T-helper 17 cell (primary cell): ENCODE measurements around the gene UBL7. TPM values are rescaled to one million over a fixed set of nuclear protein-coding genes. Genes with fewer than 3 reads are reported as not detected.
A peak's percentile ranks its signal among the peaks of the same experiment; 100 is the strongest.
"Not testable (repeated sequence)": the region's sequence is repeated elsewhere in the genome, so short reads cannot be mapped to it uniquely, and the experiment has no call there.

Experiments
- ATAC-seq: fragments of 150-1000 bp; cut with Tn5 transposase; 2 replicates; pipeline ENCODE4 v1.10.0; 2021; ENCODE audit warnings: mild to moderate bottlenecking, moderate library complexity
- DNase-seq, 3 donors: peaks; one replicate each; pipeline versions ENCODE4 v3.0.0 to v3.0.0-alpha.2; 2020 to 2021
- H3K9me3 ChIP-seq: one replicate; pipeline ENCODE4 v1.7.0; 2013; ENCODE audit warnings: low read length, mild to moderate bottlenecking; ENCODE audit not compliant: control insufficient read depth, poor library complexity, severe bottlenecking
- H3K27ac Mint-ChIP-seq: one replicate; pipeline ENCODE4 v1.8.0; 2022; ENCODE audit warnings: mild to moderate bottlenecking, moderate library complexity, mixed read lengths
- H3K27me3 Mint-ChIP-seq: one replicate; pipeline ENCODE4 v1.8.0; 2022; ENCODE audit warnings: mixed read lengths
- H3K36me3 Mint-ChIP-seq: one replicate; pipeline ENCODE4 v1.8.0; 2022; ENCODE audit warnings: low read depth, mixed read lengths
- H3K4me1 Mint-ChIP-seq: one replicate; pipeline ENCODE4 v1.8.0; 2022; ENCODE audit warnings: mild to moderate bottlenecking, mixed read lengths
- H3K4me3 Mint-ChIP-seq: one replicate; pipeline ENCODE4 v1.8.0; 2022; ENCODE audit warnings: mild to moderate bottlenecking, moderate library complexity, mixed read lengths
- total RNA-seq, 4 donors: library from RNA in 2 of 4; stranded (reverse) in 2 of 4; gene quantifications; one replicate each; pipeline ENCODE4 v1.2.3 and lab custom pipeline; 2022 to 2026

UBL7 gene
- total RNA-seq, 2 donors from 2014 or later = 28.0 to 28.2 TPM

DNA sequence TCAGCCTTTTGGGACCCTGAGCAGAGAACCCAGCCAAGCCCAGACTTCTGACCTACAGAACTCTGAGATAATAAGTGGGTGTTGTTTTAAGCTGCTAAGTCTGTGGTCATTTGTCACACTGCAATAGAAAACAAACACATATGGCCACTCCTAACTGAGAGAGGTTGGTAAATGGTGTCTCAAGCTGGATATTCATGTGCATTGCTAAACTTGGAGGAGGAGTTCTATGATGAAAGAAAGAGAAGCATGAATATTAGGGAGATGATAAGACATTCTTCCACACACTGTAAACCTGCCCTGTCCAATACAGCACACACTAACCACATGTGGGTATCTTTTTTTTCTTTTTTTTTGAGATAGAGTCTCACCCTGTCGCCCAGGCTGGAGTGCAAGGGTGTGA, 27.8 kb upstream of the UBL7 start:
- Mint-ChIP-seq H3K36me3 (no peaks in the 10 kb centered on the region), H3K27ac (no peak overlapping the region), H3K4me1 (peaks cover 14% of the 10 kb centered on the region), H3K4me3 (no peak overlapping the region), H3K27me3 (no peaks in the 10 kb centered on the region)
- no peak for ATAC-seq
- H3K9me3 ChIP-seq = no peaks in the 10 kb centered on the region
- no peak for DNase-seq

DNA sequence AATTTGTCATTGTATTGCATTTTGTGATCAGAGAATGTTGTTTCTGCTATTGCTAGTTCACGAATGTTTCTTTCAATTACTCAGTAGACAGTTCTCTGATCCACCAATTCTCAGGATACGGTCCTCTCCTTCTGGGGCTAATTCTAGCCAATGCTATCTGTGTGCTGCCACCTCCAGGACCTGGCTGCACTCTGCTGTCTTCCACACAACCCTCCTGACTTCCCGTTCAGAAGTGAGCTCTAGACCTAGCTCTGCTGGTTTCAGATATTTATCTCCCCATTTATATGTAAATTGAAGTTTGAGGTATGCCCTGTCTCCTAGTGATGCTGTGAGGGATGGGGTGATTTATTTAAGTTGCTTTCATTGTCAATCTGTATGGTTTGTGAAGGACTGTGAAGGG, 21.7 kb upstream of the UBL7 start:
- Mint-ChIP-seq H3K27me3 (no peaks in the 10 kb centered on the region), H3K36me3 (peaks cover 5% of the 10 kb centered on the region), H3K4me3 (no peak overlapping the region), H3K4me1 (peaks cover 3% of the 10 kb centered on the region), H3K27ac (no peak overlapping the region)
- H3K9me3 ChIP-seq = no peaks in the 10 kb centered on the region
- DNase-seq (no peak), ATAC-seq (no peak)

DNA sequence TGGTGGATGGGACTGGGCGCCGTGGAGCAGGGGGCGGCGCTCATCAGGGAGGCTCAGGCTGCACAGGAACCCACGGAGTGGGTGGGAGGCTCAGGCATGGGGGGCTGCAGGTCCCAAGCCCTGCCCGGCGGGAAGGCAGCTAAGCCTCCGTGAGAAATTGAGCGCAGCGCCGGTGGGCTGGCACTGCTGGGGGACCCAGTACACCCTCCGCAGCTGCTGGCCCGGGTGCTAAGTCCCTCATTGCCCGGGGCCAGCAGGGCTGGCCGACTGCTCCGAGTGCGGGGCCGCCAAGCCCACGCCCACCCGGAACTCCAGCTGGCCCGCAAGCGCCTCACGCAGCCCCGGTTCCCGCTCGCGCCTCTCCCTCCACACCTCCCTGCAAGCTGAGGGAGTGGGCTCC, 19.4 kb upstream of the UBL7 start:
- not testable (repeated sequence) for H3K4me3 Mint-ChIP-seq, H3K4me1 Mint-ChIP-seq, ATAC-seq

DNA sequence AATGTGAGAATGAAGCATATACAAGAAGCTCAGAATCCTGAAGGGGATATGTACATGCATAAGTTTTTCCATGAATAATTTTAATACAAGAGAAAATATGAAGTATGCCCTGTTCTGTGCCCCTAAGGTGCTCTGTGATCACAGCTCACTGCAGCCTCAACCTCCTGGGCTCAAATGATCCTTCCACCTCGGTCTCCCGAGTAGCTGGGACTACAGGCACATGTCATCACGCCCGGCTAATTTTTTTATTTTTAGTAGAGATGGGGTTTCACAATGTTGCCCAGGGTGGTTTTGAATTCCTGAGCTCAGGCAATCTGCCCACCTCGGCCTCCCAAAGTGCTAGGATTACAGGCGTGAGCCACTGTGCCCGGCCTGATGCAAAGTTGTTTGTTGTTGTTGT, 10.7 kb upstream of the UBL7 start:
- H3K27ac Mint-ChIP-seq, DNase-seq, H3K4me1 Mint-ChIP-seq, H3K4me3 Mint-ChIP-seq, ATAC-seq, H3K36me3 Mint-ChIP-seq, H3K9me3 ChIP-seq, H3K27me3 Mint-ChIP-seq: not testable (repeated sequence)

More for the DNA sequence above, 19.4 kb upstream of the UBL7 start:
- H3K27ac Mint-ChIP-seq, DNase-seq, H3K36me3 Mint-ChIP-seq, H3K27me3 Mint-ChIP-seq, H3K9me3 ChIP-seq: not testable (repeated sequence)

DNA sequence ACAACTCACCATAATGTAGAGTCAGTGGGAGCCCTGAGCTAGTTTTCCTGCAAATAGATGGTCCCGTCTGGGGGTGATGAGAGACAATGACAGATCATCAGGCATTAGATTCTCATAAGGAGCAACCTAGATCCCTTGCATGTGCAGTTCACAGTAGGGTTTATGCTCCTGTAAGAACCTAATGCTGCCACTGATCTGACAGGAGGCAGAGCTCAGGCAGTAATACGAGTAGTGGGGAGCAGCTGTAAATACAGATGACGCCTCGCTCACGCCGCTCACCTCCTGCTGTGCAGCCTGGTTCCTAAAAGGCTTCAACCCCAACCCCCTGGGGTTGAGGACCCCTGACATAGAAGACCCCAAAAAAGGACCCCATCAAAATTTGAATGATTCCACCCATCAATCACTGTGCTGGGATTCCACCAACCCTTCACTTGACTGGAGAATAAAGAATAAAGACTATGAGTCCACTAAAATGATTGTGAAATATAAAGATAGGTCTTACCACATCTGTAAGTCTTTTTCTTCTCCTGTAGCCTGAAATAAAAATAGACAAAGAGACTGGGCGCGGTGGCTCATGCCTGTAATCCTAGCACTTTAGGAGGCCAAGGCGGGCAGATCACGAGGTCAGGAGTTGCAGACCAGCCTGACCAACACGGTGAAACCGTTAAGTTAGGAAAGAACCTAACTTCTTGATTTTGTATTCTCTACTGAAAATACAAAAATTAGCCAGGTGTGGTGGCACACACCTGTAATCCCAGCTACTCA, 9.9 kb upstream of the UBL7 start:
- ATAC-seq (no peak), DNase-seq (no peak)
- H3K27me3 Mint-ChIP-seq = no peaks in the 10 kb centered on the region
- H3K9me3 ChIP-seq = no peaks in the 10 kb centered on the region
- H3K4me1 Mint-ChIP-seq = peaks cover 4% of the 10 kb centered on the region
- no peak overlapping the region for H3K4me3 Mint-ChIP-seq
- H3K36me3 Mint-ChIP-seq = peaks cover 5% of the 10 kb centered on the region
- H3K27ac Mint-ChIP-seq = no peak overlapping the region

DNA sequence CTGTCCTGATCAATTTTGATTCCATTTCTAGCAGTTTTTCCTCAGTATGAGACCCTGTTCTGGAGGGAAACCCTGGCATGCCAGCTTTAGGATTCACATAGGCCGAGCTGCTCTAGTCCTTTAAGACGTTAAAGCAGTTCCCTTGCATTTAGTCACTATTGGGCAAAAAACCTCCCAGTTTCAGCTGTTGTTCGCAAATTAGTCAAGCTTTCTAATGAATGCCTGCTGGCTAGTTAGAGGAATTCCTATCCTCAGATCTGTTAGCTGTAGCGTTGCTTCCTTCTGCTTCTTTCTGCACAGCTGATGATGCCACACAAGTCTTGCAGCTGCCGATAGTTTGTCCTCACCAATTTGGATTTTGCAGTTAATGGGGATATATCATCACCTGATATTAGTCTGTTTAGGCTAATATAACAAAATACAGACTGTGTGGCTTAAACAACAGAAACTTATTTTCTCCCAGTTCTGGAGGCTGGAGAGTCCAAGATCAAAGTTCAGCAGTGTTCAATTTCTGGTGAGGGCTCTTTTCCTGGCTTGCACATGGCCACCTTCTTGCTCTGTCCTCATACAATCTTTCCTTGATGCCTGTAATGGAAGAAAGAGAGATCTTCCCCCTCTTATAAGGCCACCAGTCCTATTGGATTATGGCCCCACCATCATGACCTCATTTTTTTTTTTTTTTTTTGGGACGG, 7.5 kb upstream of the UBL7 start:
- no peaks in the 10 kb centered on the region for H3K27me3 Mint-ChIP-seq
- DNase-seq = no peak
- H3K4me1 Mint-ChIP-seq = peaks cover 4% of the 10 kb centered on the region
- H3K4me3 Mint-ChIP-seq = no peak overlapping the region
- H3K9me3 ChIP-seq = no peaks in the 10 kb centered on the region
- H3K27ac Mint-ChIP-seq = no peak overlapping the region
- H3K36me3 Mint-ChIP-seq = peaks cover 2% of the 10 kb centered on the region
- no peak for ATAC-seq

DNA sequence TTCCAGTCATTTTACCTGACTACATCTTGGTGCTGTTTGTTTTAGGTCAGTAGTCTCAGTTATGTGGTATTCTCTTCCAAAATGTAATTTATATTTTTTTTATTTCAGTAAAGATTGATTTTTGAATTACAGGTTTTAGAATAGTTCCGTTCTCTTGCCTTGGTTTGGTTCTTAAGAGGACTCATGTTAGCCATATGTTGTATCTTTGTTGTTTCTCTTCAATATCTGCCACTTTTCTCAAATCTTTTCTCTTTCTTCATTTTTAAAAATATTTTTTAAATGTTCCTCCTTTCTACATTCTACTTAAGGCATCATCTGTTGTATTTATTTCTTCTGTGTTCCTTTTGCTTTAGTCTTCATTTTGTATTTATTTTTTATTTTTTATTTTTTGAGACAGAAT, 5.6 kb upstream of the UBL7 start:
- ATAC-seq = no peak

DNA sequence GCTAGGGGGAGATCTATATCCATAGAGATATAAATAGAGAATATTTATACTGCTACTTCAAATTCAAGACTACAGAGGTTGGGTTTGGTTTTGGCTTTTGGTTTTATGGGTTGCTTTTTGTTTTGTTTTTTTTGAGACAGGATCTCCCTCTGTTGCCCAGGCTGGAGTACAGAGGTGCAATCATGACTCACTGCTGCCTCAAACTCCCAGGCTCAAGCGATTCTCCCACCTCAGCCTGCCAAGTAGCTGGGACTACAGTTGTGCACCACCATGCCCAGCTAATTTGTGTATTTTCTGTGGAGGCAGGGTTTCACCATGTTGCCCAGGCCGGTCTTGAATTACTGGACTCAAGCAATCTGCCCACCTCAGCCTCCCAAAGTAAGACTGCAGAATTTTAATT, 3.9 kb upstream of the UBL7 start:
- Mint-ChIP-seq H3K4me3 (no peak overlapping the region), H3K4me1 (peaks cover 29% of the 10 kb centered on the region), H3K27me3 (no peaks in the 10 kb centered on the region), H3K27ac (no peak overlapping the region), H3K36me3 (no peaks in the 10 kb centered on the region)
- no peaks in the 10 kb centered on the region for H3K9me3 ChIP-seq
- no peak for DNase-seq
- no peak for ATAC-seq

More for the DNA sequence above, 5.6 kb upstream of the UBL7 start:
- DNase-seq = no peak
- Mint-ChIP-seq H3K4me1 (peaks cover 20% of the 10 kb centered on the region), H3K27ac (no peak overlapping the region), H3K36me3 (peaks cover 2% of the 10 kb centered on the region), H3K4me3 (no peak overlapping the region), H3K27me3 (no peaks in the 10 kb centered on the region)
- no peaks in the 10 kb centered on the region for H3K9me3 ChIP-seq

DNA sequence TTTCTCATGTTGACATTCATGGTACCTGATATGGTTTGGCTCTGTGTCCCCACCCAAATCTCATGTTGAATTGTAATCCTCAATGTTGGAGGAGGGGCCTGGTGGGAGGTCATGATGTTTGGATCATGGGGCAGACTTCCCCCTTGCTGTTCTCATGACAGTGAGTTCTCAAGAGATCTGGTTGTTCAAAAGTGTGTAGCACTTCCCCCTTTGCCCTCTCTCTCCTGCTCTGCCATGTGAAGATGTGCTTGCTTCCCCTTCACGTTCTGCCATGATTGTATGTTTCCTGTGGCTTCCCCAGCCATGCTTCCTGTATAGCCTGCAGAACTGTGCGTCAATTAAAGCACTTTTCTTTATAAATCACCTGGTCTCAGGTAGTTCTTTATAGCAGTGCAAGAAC, 3.3 kb upstream of the UBL7 start:
- no peaks in the 10 kb centered on the region for H3K36me3 Mint-ChIP-seq
- no peaks in the 10 kb centered on the region for H3K27me3 Mint-ChIP-seq
- no peaks in the 10 kb centered on the region for H3K9me3 ChIP-seq
- H3K4me3 Mint-ChIP-seq = no peak overlapping the region
- peak overlapping the region; percentile 9 for H3K27ac Mint-ChIP-seq
- no peak for DNase-seq
- H3K4me1 Mint-ChIP-seq = peaks cover 29% of the 10 kb centered on the region
- no peak for ATAC-seq

DNA sequence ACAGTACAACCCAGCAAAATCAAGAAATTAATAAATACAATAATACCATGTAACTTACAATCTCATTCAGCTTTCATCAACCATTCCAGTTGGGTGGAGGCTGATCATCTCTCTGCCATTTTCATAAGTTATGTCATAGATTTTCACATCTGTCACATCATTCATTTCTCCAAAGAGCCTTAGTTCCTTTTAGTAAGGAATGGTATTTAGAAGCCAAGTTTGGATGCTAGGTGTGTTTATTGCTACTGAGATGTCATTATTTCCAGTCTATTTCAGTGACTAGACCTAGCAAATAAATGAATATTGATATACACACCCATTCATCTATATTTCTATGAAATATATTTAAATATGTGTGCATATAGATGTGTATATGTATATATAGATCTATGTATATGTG, 2.7 kb upstream of the UBL7 start:
- ATAC-seq (no peak), DNase-seq (no peak)
- Mint-ChIP-seq H3K36me3 (peaks cover 4% of the 10 kb centered on the region), H3K27me3 (no peaks in the 10 kb centered on the region), H3K4me3 (no peak overlapping the region), H3K27ac (no peak overlapping the region), H3K4me1 (peaks cover 33% of the 10 kb centered on the region)
- no peaks in the 10 kb centered on the region for H3K9me3 ChIP-seq

DNA sequence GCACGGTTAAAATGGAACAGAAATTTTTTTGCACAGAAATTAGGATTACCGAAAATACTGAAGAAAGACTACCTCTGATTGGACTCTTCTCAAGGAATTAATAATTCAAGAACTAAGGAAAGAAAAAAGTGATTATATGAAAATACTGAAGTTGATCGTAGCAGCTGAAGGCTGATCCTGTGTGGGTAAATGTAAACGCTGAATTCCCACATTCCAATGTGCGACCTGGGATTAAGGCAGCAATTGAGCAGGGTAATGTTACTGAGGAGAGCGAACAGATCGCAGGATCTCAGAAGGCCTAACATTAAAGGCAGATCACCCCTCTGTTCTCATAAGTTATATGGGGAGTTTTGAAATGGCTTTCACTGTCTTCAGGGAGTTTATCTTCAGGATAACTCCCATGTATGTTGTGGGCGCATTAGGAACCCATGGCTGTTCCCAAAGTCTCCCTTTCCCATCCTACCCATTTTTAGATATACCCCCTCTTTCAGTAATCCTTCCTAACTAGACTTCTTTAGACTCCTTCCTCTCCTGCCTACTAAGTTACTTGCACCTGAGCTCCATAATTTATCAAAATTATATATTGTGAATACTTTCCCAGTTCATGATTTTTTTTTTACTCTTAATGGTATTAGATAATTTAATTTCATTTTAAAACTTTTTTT, 1.0 kb upstream of the UBL7 start:
- H3K4me3 Mint-ChIP-seq = peak overlapping the region; percentile 94
- no peaks in the 10 kb centered on the region for H3K9me3 ChIP-seq
- peaks cover 4% of the 10 kb centered on the region for H3K36me3 Mint-ChIP-seq
- DNase-seq (no peak), ATAC-seq (no peak)
- peaks cover 33% of the 10 kb centered on the region for H3K4me1 Mint-ChIP-seq
- H3K27ac Mint-ChIP-seq = peak overlapping the region; percentile 98
- no peaks in the 10 kb centered on the region for H3K27me3 Mint-ChIP-seq

DNA sequence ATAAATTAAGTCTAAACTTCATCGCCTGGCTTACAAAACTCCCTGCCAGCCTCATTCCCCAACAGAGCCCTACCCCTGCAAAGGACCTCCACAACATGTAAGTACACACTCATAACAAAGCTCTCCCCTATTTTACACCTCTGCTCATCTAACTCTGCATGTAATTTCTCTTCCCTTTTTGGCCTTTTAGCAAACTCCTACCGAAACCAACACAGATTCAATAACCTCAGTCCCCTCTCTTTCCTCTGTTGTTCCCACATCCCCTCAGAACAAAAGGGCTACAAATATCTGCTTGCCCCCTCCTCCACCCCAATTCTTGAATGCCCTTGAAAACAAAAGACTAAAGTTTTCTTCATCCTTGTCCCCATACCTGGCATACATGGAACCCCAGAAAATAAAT, 662 bp downstream of the UBL7 start:
- DNase-seq (no peak), ATAC-seq (no peak)
- H3K27me3 Mint-ChIP-seq = no peaks in the 10 kb centered on the region
- peak overlapping the region; percentile 98 for H3K27ac Mint-ChIP-seq
- H3K4me1 Mint-ChIP-seq = peaks cover 31% of the 10 kb centered on the region
- no peaks in the 10 kb centered on the region for H3K9me3 ChIP-seq
- H3K4me3 Mint-ChIP-seq = peak overlapping the region; percentile 94
- H3K36me3 Mint-ChIP-seq = peaks cover 4% of the 10 kb centered on the region

DNA sequence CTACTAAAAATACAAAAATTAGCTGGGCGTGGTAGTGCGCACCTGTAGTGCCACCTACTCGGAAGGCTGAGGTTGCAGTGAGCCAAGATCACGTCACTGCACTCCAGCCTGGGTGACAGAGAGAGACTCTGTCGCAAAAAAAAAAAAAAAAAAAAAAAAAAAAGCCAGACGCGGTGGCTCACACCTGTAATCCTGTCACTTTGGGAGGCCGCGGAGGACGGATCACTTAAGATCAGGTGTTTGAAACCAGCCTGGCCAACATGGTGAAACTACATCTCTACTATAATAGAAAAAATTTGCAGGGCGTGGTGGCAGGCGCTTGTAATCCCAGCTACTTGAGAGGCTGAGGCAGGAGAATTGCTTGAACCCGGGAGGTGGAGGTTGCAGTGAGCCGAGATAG, 1.2 kb downstream of the UBL7 start:
- Mint-ChIP-seq H3K27ac (peak overlapping the region; percentile 98), H3K4me3 (peak overlapping the region; percentile 94), H3K4me1 (peaks cover 31% of the 10 kb centered on the region)
- not testable (repeated sequence) for ATAC-seq, H3K36me3 Mint-ChIP-seq, DNase-seq, H3K9me3 ChIP-seq, H3K27me3 Mint-ChIP-seq
